PC-3 (cell line): Measurements from ENCODE around the gene TGIF1. TPM values are rescaled to one million over a fixed set of nuclear protein-coding genes. Genes with fewer than 3 reads are reported as not detected.

Experiments
- ATAC-seq: fragments of 200-7000 bp; cut with Tn5 transposase; 2 replicates; pipeline ENCODE4 v1.9.1; 2020; ENCODE audit warnings: mild to moderate bottlenecking, moderate library complexity
- BruUV-seq: library from RNA; stranded (reverse); fragments of 400-500 nt; replicated peaks from 2 replicates; lab custom pipeline; 2021; lab: Mats Ljungman, UMichigan
- CTCF ChIA-PET: fragments of 300-600 bp; sonication (Branson Sonifier 250); formaldehyde crosslinking; loops from one replicate; lab custom pipeline; 2022; ENCODE audit warnings: antibody characterized with exemption; lab: Charles Lee
- POLR2A ChIA-PET: fragments of 300-600 bp; sonication (Branson Sonifier 250); formaldehyde crosslinking; loops from one replicate; lab custom pipeline; 2022; ENCODE audit warnings: antibody characterized with exemption; ENCODE audit not compliant: unreplicated experiment; lab: Charles Lee
- DNase-seq: peaks from one replicate; pipeline ENCODE4 v3.0.0-alpha.2; 2015
- H2AFZ ChIP-seq: fragments of 300-600 bp; sonication (generic); 2 replicates; pipeline ENCODE4 v1.6.0; 2016; ENCODE audit warnings: antibody characterized with exemption, low read length
- H3F3A ChIP-seq: fragments of 300-600 bp; sonication (generic); one replicate; pipeline ENCODE4 v1.6.0; 2017; ENCODE audit warnings: antibody characterized with exemption, low read length, control low read depth, mild to moderate bottlenecking; ENCODE audit not compliant: unreplicated experiment
- H3K27ac ChIP-seq: fragments of 300-600 bp; sonication (generic); 2 replicates; pipeline ENCODE4 v1.5.1; 2016; ENCODE audit warnings: mild to moderate bottlenecking, low read length
- H3K27me3 ChIP-seq: fragments of 300-600 bp; sonication (generic); 2 replicates; pipeline ENCODE4 v1.6.1; 2016; ENCODE audit warnings: low read length, mixed read lengths
- H3K36me3 ChIP-seq: fragments of 300-600 bp; sonication (generic); 2 replicates; pipeline ENCODE4 v1.6.1; 2016; ENCODE audit warnings: low read depth, mixed run types, low read length, mixed read lengths
- H3K4me1 ChIP-seq: fragments of 300-600 bp; sonication (generic); 2 replicates; pipeline ENCODE4 v1.5.1; 2016; ENCODE audit warnings: low read length; ENCODE audit not compliant: insufficient read depth
- H3K4me2 ChIP-seq: fragments of 300-600 bp; sonication (generic); 2 replicates; pipeline ENCODE4 v1.6.0; 2016; ENCODE audit warnings: low read length
- H3K4me3 ChIP-seq: fragments of 300-600 bp; sonication (generic); 2 replicates; pipeline ENCODE4 v1.5.1; 2016; ENCODE audit warnings: mild to moderate bottlenecking, low read length, mixed read lengths
- H3K79me2 ChIP-seq: fragments of 300-600 bp; sonication (generic); 2 replicates; pipeline ENCODE4 v1.6.1; 2017; ENCODE audit warnings: low read length, mixed read lengths
- H3K9ac ChIP-seq: fragments of 300-600 bp; sonication (generic); 2 replicates; pipeline ENCODE4 v1.6.0; 2016; ENCODE audit warnings: mild to moderate bottlenecking, low read length
- H3K9me2 ChIP-seq: fragments of 300-600 bp; sonication (generic); replicated peaks from 2 replicates; pipeline ENCODE4 v1.6.1; 2016; ENCODE audit warnings: mixed run types, low read length, mixed read lengths
- H3K9me3 ChIP-seq: fragments of 300-600 bp; sonication (generic); 2 replicates; pipeline ENCODE4 v1.6.1; 2016; ENCODE audit warnings: low read length, mixed read lengths
- H4K20me1 ChIP-seq: fragments of 300-600 bp; sonication (generic); 2 replicates; pipeline ENCODE4 v1.6.1; 2016; ENCODE audit warnings: low read length, mixed read lengths
- CTCF ChIP-seq: fragments of 300-600 bp; sonication (generic); conservative IDR thresholded peaks from 2 replicates; pipeline ENCODE4 v1.5.1; 2017; ENCODE audit warnings: antibody characterized with exemption, low read depth, mild to moderate bottlenecking, low read length
- EZH2 ChIP-seq: fragments of 300-600 bp; sonication (generic); IDR thresholded peaks from one replicate; pipeline ENCODE4 v1.6.1; 2017; ENCODE audit warnings: antibody characterized with exemption, mild to moderate bottlenecking, low read length; ENCODE audit not compliant: unreplicated experiment
- EZH2phosphoT487 ChIP-seq: fragments of 300-600 bp; sonication (generic); IDR thresholded peaks from 2 replicates; pipeline ENCODE4 v1.6.1; 2018; ENCODE audit warnings: mild to moderate bottlenecking, antibody characterized with exemption, low read length, borderline replicate concordance
- intact Hi-C: fragments of 100-400 bp; cut with micrococcal nuclease; formaldehyde crosslinking; loops from 2 replicates; pipeline ENCODE4 v1.9.0; 2023
- total RNA-seq: library from RNA; depleted of rRNA; stranded (reverse); fragments of >200 nt; gene quantifications from 2 replicates; pipeline ENCODE4 v1.2.3, GENCODE V29; 2014

The TGIF1 gene
- total RNA-seq, 1 experiment from 2014 or later = 114 TPM

GRCh38 chr18:3458952-3459853 is 9.2 kb downstream of the TGIF1 start:
- H3K4me2 ChIP-seq = peak overlapping the region; percentile 87
- no peaks in the 10 kb centered on the region for H3K9me3 ChIP-seq
- no peak for TF ChIP-seq EZH2
- TF ChIP-seq CTCF = no peak
- no peak for TF ChIP-seq EZH2phosphoT487
- intact Hi-C loops = loop anchor here (2.0 to 10.0 kb wide), 3 partner anchors 38 to 334 kb away; no protein-coding TSS in a partner anchor
- H2AFZ ChIP-seq = no peak overlapping the region
- peak; percentile 95 for DNase-seq
- CTCF ChIA-PET = interaction anchor here (0.9 to 1.5 kb wide), 6 partner anchors 127 to 207 kb away, joined by 3 to 5 read pairs (median 4); no protein-coding TSS in a partner anchor
- H3K4me3 ChIP-seq = peak overlapping the region; percentile 41
- peak; percentile 66 for ATAC-seq
- POLR2A ChIA-PET = interaction anchor here (0.5 to 2.9 kb wide), 11 partner anchors 11 to 207 kb away, joined by 3 to 40 read pairs (median 4); no protein-coding TSS in a partner anchor
- peaks cover 10% of the 10 kb centered on the region for H3F3A ChIP-seq
- H4K20me1 ChIP-seq = peaks cover 17% of the 10 kb centered on the region
- peaks cover 51% of the 10 kb centered on the region for H3K4me1 ChIP-seq
- H3K27ac ChIP-seq = peak overlapping the region; percentile 95
- peaks cover 57% of the 10 kb centered on the region for H3K79me2 ChIP-seq
- no peaks in the 10 kb centered on the region for H3K9me2 ChIP-seq
- H3K36me3 ChIP-seq = peaks cover 38% of the 10 kb centered on the region
- H3K27me3 ChIP-seq = no peaks in the 10 kb centered on the region
- BruUV-seq = TSS peak; percentile 49
- H3K9ac ChIP-seq = peak overlapping the region; percentile 97

GRCh38 chr18:3460823-3461398 is 10.9 kb downstream of the TGIF1 start:
- TF ChIP-seq EZH2phosphoT487 (no peak), CTCF (no peak)
- Histone ChIP-seq H3K9me2 (no peaks in the 10 kb centered on the region), H3F3A (peaks cover 8% of the 10 kb centered on the region), H4K20me1 (peaks cover 6% of the 10 kb centered on the region; the same call in 1 of the 2 replicates), H3K4me3 (no peak overlapping the region), H3K27me3 (no peaks in the 10 kb centered on the region), H3K4me1 (peaks cover 41% of the 10 kb centered on the region), H2AFZ (no peak overlapping the region), H3K79me2 (peaks cover 39% of the 10 kb centered on the region), H3K27ac (no peak overlapping the region), H3K9me3 (no peaks in the 10 kb centered on the region), H3K36me3 (peaks cover 38% of the 10 kb centered on the region), H3K9ac (no peak overlapping the region), H3K4me2 (no peak overlapping the region)
- ATAC-seq (no peak), DNase-seq (no peak)
- intact Hi-C loops = no loop called here
- no TSS peak for BruUV-seq
- POLR2A ChIA-PET = interaction anchor here (0.7 kb wide), 1 partner anchor 351 kb away, joined by 6 read pairs; no protein-coding TSS in a partner anchor
- CTCF ChIA-PET = no interaction called here
